Karpas-422 (cell line): ENCODE data around the gene NCKAP5. TPM values are rescaled to one million over a fixed set of nuclear protein-coding genes. Genes with fewer than 3 reads are reported as not detected.

Source experiments
- DNase-seq: peaks from one replicate; pipeline ENCODE4 v3.0.0-alpha.2; 2015
- H2AFZ ChIP-seq: fragments of 200-600 bp; sonication (generic); 2 replicates; pipeline ENCODE4 v1.6.1; 2014; ENCODE audit warnings: antibody characterized with exemption, low read length, mixed read lengths
- H3K27ac ChIP-seq: fragments of 200-600 bp; sonication (generic); 2 replicates; pipeline ENCODE4 v1.5.1; 2014; ENCODE audit warnings: mild to moderate bottlenecking, low read length, moderate library complexity
- H3K27me3 ChIP-seq: fragments of 200-600 bp; sonication (generic); 2 replicates; pipeline ENCODE4 v1.6.1; 2014; ENCODE audit warnings: low read length, mixed read lengths
- H3K36me3 ChIP-seq: fragments of 200-600 bp; sonication (generic); 2 replicates; pipeline ENCODE4 v1.6.1; 2014; ENCODE audit warnings: low read length, mixed read lengths; ENCODE audit not compliant: insufficient read depth
- H3K4me1 ChIP-seq: fragments of 200-600 bp; sonication (generic); 2 replicates; pipeline ENCODE4 v1.6.1; 2014; ENCODE audit warnings: mild to moderate bottlenecking, low read length, mixed read lengths
- H3K4me2 ChIP-seq: fragments of 200-600 bp; sonication (generic); 2 replicates; pipeline ENCODE4 v1.6.1; 2014; ENCODE audit warnings: low read length, low read depth, mild to moderate bottlenecking; ENCODE audit not compliant: poor library complexity, severe bottlenecking
- H3K4me3 ChIP-seq: fragments of 200-600 bp; sonication (generic); 2 replicates; pipeline ENCODE4 v1.5.1; 2014; ENCODE audit warnings: mild to moderate bottlenecking, antibody characterized with exemption, low read length, mixed read lengths
- H3K79me2 ChIP-seq: fragments of 200-600 bp; sonication (generic); 2 replicates; pipeline ENCODE4 v1.6.1; 2014; ENCODE audit warnings: mild to moderate bottlenecking, low read length, mixed read lengths
- H3K9ac ChIP-seq: fragments of 200-600 bp; sonication (generic); 2 replicates; pipeline ENCODE4 v1.6.0; 2014; ENCODE audit warnings: low read length
- H3K9me2 ChIP-seq: fragments of 200-600 bp; sonication (generic), shearing (Covaris generic); replicated peaks from 2 replicates; pipeline ENCODE4 v1.6.0; 2014; ENCODE audit warnings: mild to moderate bottlenecking, low read length, moderate library complexity; ENCODE audit not compliant: insufficient read depth
- H3K9me3 ChIP-seq: fragments of 300-700, 200-600 bp; sonication (generic); 2 replicates; pipeline ENCODE4 v1.6.1; 2014; ENCODE audit warnings: low read length, mixed read lengths
- H4K20me1 ChIP-seq: fragments of 200-600 bp; sonication (generic); 2 replicates; pipeline ENCODE4 v1.6.1; 2014; ENCODE audit warnings: mild to moderate bottlenecking, antibody characterized with exemption, low read length, low read depth; ENCODE audit not compliant: insufficient read depth
- total RNA-seq: library from RNA; depleted of rRNA; stranded (reverse); fragments of >200 nt; shearing (Covaris generic); gene quantifications from 2 replicates; pipeline ENCODE4 v1.2.3, GENCODE V29; 2014; ENCODE audit warnings: low replicate concordance

NCKAP5 gene
- total RNA-seq, 1 experiment from 2014 or later, result not detected

GRCh38 chr2:132645176-132645575 lies 923.1 kb downstream of the NCKAP5 start:
- Histone ChIP-seq H3K79me2 (no peaks in the 10 kb centered on the region), H3K9ac (peak overlapping the region; percentile 53; the same call in 1 of the 2 replicates), H3K9me2 (no peaks in the 10 kb centered on the region), H3K4me2 (peak overlapping the region; percentile 70), H3K27ac (peak overlapping the region; percentile 80), H3K27me3 (0 out of 2 replicates have a peak, but pooled peaks cover 4% of the 10 kb centered on the region), H3K36me3 (no peaks in the 10 kb centered on the region), H3K4me1 (peaks cover 76% of the 10 kb centered on the region), H3K9me3 (no peaks in the 10 kb centered on the region), H3K4me3 (peak overlapping the region; percentile 43), H2AFZ (no peak overlapping the region; the same call in 1 of the 2 replicates), H4K20me1 (no peaks in the 10 kb centered on the region)
- no peak for DNase-seq

GRCh38 chr2:132642415-132642814 lies 925.8 kb downstream of the NCKAP5 start:
- Histone ChIP-seq H2AFZ (no peak overlapping the region), H3K9ac (no peak overlapping the region), H4K20me1 (no peaks in the 10 kb centered on the region), H3K36me3 (no peaks in the 10 kb centered on the region), H3K79me2 (no peaks in the 10 kb centered on the region), H3K27me3 (0 out of 2 replicates have a peak, but pooled peaks cover 4% of the 10 kb centered on the region), H3K4me2 (no peak overlapping the region), H3K4me3 (no peak overlapping the region), H3K27ac (no peak overlapping the region), H3K9me3 (no peaks in the 10 kb centered on the region), H3K9me2 (no peaks in the 10 kb centered on the region), H3K4me1 (peaks cover 65% of the 10 kb centered on the region)
- no peak for DNase-seq

GRCh38 chr2:132641819-132642218 lies 926.4 kb downstream of the NCKAP5 start:
- H2AFZ ChIP-seq, result no peak overlapping the region
- H4K20me1 ChIP-seq, result no peaks in the 10 kb centered on the region
- no peaks in the 10 kb centered on the region for H3K36me3 ChIP-seq
- no peak overlapping the region for H3K9ac ChIP-seq
- H3K9me2 ChIP-seq, result no peaks in the 10 kb centered on the region
- DNase-seq, result no peak
- no peak overlapping the region for H3K4me2 ChIP-seq
- H3K9me3 ChIP-seq, result no peaks in the 10 kb centered on the region
- H3K27ac ChIP-seq, result no peak overlapping the region
- no peak overlapping the region for H3K4me3 ChIP-seq
- H3K4me1 ChIP-seq, result peaks cover 59% of the 10 kb centered on the region
- H3K79me2 ChIP-seq, result no peaks in the 10 kb centered on the region
- 0 out of 2 replicates have a peak, but pooled peaks cover 4% of the 10 kb centered on the region for H3K27me3 ChIP-seq

GRCh38 chr2:132640116-132640515 lies 928.1 kb downstream of the NCKAP5 start:
- no peak overlapping the region for H3K4me3 ChIP-seq
- H4K20me1 ChIP-seq, result no peaks in the 10 kb centered on the region
- no peak overlapping the region for H3K27ac ChIP-seq
- no peaks in the 10 kb centered on the region for H3K79me2 ChIP-seq
- no peak for DNase-seq
- no peak overlapping the region for H3K4me2 ChIP-seq
- no peak overlapping the region for H2AFZ ChIP-seq
- H3K9me2 ChIP-seq, result no peaks in the 10 kb centered on the region
- H3K4me1 ChIP-seq, result peaks cover 42% of the 10 kb centered on the region
- no peaks in the 10 kb centered on the region for H3K36me3 ChIP-seq
- no peaks in the 10 kb centered on the region for H3K9me3 ChIP-seq
- no peak overlapping the region for H3K9ac ChIP-seq
- H3K27me3 ChIP-seq, result 0 out of 2 replicates have a peak, but pooled peaks cover 4% of the 10 kb centered on the region

- H3K4me2 ChIP-seq, result no peak overlapping the region
- no peaks in the 10 kb centered on the region for H4K20me1 ChIP-seq
- no peak overlapping the region for H2AFZ ChIP-seq
- H3K9me2 ChIP-seq, result no peaks in the 10 kb centered on the region
- no peak overlapping the region for H3K4me3 ChIP-seq
- H3K36me3 ChIP-seq, result no peaks in the 10 kb centered on the region
- 0 out of 2 replicates have a peak, but pooled peaks cover 4% of the 10 kb centered on the region for H3K27me3 ChIP-seq
- no peak overlapping the region for H3K27ac ChIP-seq
- H3K4me1 ChIP-seq, result peaks cover 26% of the 10 kb centered on the region
- no peaks in the 10 kb centered on the region for H3K9me3 ChIP-seq
- no peak overlapping the region for H3K9ac ChIP-seq
- no peaks in the 10 kb centered on the region for H3K79me2 ChIP-seq
- DNase-seq, result no peak
These were observed 929.8 kb downstream of the NCKAP5 start for GRCh38 chr2:132638313-132639040.

- Histone ChIP-seq H3K4me2 (no peak overlapping the region), H3K9me2 (no peaks in the 10 kb centered on the region)
These were observed 931.9 kb downstream of the NCKAP5 start for GRCh38 chr2:132636346-132636745.

GRCh38 chr2:132633635-132634034 lies 934.6 kb downstream of the NCKAP5 start:
- H4K20me1 ChIP-seq, result no peaks in the 10 kb centered on the region
- H3K4me3 ChIP-seq, result no peak overlapping the region
- no peak for DNase-seq
- H3K4me1 ChIP-seq, result 0 out of 2 replicates have a peak, but pooled peaks cover 4% of the 10 kb centered on the region
- H3K79me2 ChIP-seq, result no peaks in the 10 kb centered on the region
- H3K36me3 ChIP-seq, result no peaks in the 10 kb centered on the region
- no peak overlapping the region for H3K27ac ChIP-seq
- H2AFZ ChIP-seq, result no peak overlapping the region
- no peak overlapping the region for H3K9ac ChIP-seq
- H3K9me2 ChIP-seq, result no peaks in the 10 kb centered on the region
- no peaks in the 10 kb centered on the region for H3K27me3 ChIP-seq
- no peaks in the 10 kb centered on the region for H3K9me3 ChIP-seq
- no peak overlapping the region for H3K4me2 ChIP-seq

More at GRCh38 chr2:132636346-132636745, 931.9 kb downstream of the NCKAP5 start:
- H3K4me1 ChIP-seq, result peaks cover 5% of the 10 kb centered on the region; the same call in 1 of the 2 replicates
- H3K4me3 ChIP-seq, result no peak overlapping the region
- no peak for DNase-seq
- H3K9me3 ChIP-seq, result no peaks in the 10 kb centered on the region
- no peak overlapping the region for H3K9ac ChIP-seq
- 0 out of 2 replicates have a peak, but pooled peaks cover 4% of the 10 kb centered on the region for H3K27me3 ChIP-seq
- no peak overlapping the region for H3K27ac ChIP-seq
- no peaks in the 10 kb centered on the region for H3K36me3 ChIP-seq
- H3K79me2 ChIP-seq, result no peaks in the 10 kb centered on the region
- H2AFZ ChIP-seq, result no peak overlapping the region
- H4K20me1 ChIP-seq, result no peaks in the 10 kb centered on the region

GRCh38 chr2:132632000-132632649 lies 936.1 kb downstream of the NCKAP5 start:
- H3K9me3 ChIP-seq, result no peaks in the 10 kb centered on the region
- no peaks in the 10 kb centered on the region for H3K36me3 ChIP-seq
- no peak overlapping the region for H3K4me2 ChIP-seq
- H3K27ac ChIP-seq, result no peak overlapping the region
- no peak overlapping the region for H3K9ac ChIP-seq
- H3K27me3 ChIP-seq, result no peaks in the 10 kb centered on the region
- no peak overlapping the region for H3K4me3 ChIP-seq
- no peaks in the 10 kb centered on the region for H3K9me2 ChIP-seq
- no peaks in the 10 kb centered on the region for H3K79me2 ChIP-seq
- no peaks in the 10 kb centered on the region for H4K20me1 ChIP-seq
- DNase-seq, result no peak
- H3K4me1 ChIP-seq, result no peaks in the 10 kb centered on the region
- H2AFZ ChIP-seq, result no peak overlapping the region
